Colon (tissue), 2 donors: ENCODE data around the gene TMEM52B.
"Not testable (repeated sequence)": the region's sequence is repeated elsewhere in the genome, so short reads cannot be mapped to it uniquely, and the experiment has no call there.

ENCODE experiments used
- FAIRE-seq: peaks from 2 replicates; lab custom pipeline; 2012; peaks lifted over from hg19 to GRCh38; lab: Jason Lieb, UNC
- donor health status: control.
- donor health status: control.

TMEM52B gene

DNA sequence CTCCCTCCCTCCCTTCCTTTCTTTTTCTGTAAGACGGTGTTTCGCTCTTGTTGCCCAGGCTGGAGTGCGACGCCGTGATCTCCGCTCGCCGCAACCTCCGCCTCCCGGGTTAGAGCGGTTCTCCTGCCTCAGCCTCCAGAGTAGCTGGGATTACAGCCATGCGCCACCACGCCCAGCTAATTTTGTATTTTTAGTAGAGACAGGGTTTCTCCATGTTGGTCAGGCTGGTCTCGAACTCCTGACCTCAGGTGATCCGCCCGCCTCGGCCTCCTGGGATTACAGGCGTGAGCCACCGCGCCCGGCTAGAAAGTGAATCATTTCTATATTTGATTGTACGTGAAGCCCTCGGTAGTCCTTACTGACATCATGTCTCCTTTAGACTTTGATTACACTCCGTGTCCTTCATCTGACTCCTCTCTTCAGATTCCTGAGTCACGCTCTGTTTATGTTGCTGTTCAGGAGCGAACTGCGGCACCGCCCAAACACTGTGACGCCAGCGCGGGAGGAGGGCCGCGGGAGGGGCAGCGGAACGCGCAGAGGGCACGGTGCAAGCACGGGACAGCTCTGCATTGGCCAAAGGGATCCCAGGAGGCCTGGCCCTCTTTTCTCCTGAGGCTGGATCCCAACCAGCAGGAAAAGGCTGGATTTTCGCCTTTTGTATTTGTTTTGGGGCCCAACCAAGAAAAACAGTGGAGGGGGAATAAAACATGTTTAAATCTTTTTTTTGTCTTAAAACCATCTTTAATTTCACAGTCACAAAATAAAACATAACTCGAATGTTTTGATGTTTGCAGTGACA lies 33.3 kb downstream of the TMEM52B start:
- FAIRE-seq = peak; percentile 85

DNA sequence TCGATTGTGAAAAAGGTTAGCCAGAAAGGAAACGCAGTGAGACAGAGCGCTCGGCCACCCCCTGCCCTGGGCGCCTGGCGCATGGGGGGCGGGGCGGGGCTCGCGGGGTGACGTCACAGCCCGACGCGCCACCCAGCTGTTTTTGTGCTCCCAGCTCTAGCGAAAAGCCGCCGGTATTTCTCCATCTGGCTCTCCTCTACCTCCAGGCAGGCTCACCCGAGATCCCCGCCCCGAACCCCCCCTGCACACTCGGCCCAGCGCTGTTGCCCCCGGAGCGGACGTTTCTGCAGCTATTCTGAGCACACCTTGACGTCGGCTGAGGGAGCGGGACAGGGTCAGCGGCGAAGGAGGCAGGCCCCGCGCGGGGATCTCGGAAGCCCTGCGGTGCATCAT lies 33.9 kb downstream of the TMEM52B start, which contains the start of gene GABARAPL1:
GABARAPL1 (plus strand) TSS at position 139 of the 393 bp plus-strand sequence; CDS start at position 392, 253 bp downstream.
- FAIRE-seq = no peak

DNA sequence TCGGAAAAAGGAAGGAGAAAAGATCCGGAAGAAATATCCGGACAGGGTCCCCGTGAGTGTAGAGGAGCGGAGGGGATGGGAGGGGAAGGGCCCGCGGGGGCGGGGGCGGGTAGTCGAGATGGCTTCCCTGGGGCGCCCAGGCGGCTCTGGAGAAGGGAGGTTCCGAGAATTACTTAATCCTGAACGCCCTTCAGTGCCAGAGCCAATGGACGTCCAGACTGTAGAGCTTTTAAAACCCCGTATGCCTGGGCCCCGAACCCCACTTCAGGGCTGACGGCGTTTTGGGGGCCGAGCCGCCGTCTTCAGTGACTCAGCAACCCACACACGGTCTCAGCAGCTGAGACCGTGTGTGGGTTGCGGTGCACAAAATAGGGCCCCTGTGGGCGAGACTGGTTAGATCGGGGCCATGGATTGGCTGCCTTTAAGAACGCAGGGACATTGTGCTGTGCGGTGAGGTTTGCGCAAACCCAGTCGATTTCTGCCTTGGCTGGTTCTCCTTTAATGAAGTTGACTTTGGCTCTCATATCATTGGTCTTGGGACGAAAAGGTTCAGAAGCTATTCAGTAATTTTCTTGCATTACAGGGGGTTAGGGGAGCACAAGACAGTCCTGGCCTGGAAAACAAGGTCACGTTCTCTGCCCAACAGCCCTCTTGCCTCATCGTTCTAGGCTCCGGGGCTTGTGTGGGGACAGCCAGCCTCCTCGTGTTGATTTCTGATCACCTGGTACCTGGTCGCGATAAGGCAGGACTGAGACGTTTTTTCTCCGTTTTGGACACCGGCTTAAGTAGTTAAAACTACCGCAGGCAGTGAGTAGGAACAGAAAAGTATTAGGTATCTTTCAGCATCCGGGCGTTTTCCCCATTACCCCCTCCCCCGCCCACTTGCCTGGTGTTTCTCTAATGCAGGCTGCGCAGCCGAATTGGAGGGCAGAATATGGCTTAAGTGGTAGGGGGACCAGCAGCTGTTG lies 34.6 kb downstream of the TMEM52B start:
- no peak for FAIRE-seq

DNA sequence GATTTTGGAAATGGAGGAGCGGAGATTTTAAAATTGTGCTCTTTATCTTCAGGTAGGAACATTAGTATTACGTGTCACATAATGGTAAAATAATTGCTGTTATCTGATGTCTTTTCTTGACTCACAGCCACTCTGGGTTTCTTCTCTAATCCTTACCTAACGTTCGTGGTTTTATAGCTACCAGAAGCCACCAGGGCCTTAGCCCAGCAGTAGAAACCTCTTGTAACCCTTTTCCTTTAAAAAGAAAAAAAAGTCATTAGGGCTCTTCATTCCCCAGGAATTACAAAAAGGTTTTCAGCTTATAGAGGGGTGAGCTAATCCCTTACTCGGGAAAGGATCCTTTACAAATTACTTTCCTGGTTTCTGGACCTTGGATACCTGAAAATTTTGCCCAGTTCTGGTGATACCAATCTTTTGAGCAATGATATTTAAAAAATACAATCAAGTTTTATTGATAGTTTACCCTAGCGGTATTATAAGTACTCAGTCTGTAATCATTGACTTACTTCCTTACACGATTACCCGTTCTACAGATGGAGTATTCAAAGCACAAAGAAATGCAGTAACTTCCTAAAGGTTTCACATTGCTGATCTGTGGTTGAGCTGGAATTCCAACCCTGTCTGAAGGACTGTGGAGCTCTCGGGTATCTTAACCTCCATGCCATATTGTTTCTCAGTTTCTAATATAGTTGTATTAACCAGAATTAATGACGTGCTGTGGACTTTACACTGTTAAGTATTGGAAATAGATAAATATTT lies 35.5 kb downstream of the TMEM52B start:
- FAIRE-seq = no peak

- FAIRE-seq = no peak
Measured at GRCh38 chr12:10214895-10215267, 36.0 kb downstream of the TMEM52B start.

GRCh38 chr12:10215436-10215835 lies 36.6 kb downstream of the TMEM52B start:
- no peak for FAIRE-seq

DNA sequence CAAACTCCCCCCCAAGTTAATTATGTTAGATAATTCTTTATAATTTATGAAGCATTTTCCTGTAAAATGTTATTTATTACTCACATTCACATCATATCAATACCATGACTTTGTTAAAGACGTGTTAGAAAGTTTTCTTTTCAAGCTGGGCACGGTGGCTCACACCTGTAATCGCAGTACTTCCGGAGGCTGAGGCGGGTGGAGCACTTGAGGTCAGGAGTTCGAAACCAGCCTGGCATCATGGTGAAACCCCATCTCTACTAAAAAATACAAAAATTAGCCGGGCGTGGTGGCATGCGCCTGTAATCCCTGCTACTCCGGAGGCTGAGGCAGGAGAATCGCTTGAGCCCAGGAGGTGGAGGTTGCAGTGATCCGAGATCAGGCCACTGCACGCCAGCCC lies 37.1 kb downstream of the TMEM52B start:
- FAIRE-seq = not testable (repeated sequence)

DNA sequence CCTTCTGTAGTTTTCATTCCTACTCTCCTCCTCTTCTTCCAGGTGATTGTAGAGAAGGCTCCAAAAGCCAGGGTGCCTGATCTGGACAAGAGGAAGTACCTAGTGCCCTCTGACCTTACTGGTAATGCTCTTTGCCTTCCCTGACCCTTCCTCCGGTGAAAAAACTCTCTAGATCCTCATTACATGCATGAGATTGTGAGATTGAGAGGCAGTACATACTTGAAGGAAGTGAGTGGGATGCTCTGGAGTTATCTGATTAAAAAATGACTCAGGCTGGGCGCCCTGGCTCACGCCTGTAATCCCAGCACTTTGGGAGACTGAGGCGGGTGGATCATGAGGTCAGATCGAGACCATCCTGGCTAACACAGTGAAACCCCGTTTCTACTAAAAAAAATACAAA lies 39.2 kb downstream of the TMEM52B start:
- no peak for FAIRE-seq

DNA sequence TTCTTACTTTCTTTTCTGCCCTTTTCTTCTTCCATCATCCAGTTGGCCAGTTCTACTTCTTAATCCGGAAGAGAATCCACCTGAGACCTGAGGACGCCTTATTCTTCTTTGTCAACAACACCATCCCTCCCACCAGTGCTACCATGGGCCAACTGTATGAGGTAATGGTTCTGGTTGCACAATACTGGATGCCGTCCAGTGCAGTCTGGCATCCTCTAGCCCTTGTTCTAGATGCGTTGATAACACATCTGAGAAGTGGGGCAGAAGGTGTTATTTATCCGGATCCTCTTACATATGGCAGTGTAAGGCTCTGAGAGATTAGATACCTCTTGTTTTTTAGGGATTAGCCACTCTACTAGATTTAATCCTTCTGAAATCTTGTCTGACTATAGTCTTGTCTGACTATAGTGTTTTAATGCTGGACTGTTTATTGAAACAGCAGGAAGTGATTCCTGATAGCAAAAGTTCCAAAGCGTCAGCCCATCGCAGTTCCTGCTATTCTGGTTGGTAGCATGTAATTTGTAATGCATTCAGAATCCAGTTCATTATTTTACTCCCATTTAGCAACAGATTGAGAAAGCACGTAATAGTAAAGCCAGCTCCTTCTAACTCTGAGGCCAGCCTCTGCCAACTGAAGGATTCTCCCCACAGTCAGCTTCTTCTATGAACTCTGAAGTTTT lies 41.7 kb downstream of the TMEM52B start:
- FAIRE-seq = no peak

DNA sequence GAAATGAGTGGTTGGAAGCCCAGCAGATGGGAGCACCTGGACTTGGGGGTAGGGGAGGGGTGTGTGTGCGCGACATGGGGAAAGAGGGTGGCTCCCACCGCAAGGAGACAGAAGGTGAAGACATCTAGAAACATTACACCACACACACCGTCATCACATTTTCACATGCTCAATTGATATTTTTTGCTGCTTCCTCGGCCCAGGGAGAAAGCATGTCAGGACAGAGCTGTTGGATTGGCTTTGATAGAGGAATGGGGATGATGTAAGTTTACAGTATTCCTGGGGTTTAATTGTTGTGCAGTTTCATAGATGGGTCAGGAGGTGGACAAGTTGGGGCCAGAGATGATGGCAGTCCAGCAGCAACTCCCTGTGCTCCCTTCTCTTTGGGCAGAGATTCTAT lies 43.0 kb downstream of the TMEM52B start:
- no peak for FAIRE-seq

DNA sequence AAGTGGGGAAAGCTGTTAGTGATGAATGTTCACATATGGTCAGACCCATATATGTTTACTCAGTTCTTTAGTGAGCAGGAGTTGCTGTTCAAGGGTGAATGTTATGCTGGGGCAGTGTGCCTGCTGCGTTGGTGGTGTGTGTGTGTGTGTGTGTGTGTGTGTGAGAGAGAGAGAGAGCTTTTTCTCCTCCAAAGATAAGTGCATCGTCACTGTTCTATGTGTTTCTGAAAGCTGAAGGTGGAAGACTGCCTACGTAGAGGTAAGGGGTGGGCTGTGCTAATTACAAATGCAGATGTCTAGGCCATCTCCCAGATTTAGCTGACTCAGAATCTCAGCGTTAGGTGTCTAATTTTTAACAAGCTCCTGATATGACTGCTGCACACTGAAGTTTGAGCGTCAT lies 44.4 kb downstream of the TMEM52B start:
- no peak for FAIRE-seq

DNA sequence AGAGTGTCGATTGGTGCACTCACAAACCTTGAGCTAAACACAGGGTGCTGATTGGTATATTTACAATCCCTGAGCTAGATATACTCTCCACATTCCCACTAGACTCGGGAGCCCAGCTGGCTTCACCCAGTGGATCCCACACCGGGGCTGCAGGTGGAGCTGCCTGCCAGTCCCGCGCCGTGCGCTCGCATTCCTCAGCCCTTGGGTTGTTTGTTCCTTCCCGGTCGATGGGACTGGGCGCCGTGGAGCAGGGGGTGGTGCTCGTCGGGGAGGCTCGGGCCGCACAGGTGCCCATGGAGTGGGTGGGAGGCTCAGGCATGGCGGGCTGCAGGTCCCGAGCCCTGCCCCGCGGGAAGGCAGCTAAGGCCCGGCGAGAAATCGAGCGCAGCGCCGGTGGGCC lies 46.6 kb downstream of the TMEM52B start:
- FAIRE-seq = not testable (repeated sequence)

- no peak for FAIRE-seq
Measured at GRCh38 chr12:10226086-10226485, 47.3 kb downstream of the TMEM52B start.

GRCh38 chr12:10226731-10227130 lies 47.9 kb downstream of the TMEM52B start:
- FAIRE-seq = no peak

DNA sequence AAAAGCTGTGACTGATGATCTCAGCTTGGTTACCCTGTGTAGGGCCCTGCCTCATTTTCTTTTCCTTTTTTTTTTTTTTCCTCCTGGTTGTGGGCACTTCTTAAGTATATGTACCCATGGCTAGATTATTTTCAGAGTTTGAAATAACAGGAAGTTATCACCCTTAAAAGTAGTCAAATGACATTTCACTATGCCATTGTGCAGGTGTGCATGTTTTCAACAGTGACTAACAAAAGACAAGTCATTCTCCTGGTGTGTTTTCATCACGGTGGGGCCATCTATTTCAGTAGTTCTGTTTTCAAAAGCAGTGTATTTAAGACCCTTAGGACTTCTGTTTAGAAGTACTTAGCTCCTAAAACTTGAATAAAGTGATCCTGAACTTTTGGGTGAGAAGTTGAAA lies 48.8 kb downstream of the TMEM52B start:
- FAIRE-seq = no peak

DNA sequence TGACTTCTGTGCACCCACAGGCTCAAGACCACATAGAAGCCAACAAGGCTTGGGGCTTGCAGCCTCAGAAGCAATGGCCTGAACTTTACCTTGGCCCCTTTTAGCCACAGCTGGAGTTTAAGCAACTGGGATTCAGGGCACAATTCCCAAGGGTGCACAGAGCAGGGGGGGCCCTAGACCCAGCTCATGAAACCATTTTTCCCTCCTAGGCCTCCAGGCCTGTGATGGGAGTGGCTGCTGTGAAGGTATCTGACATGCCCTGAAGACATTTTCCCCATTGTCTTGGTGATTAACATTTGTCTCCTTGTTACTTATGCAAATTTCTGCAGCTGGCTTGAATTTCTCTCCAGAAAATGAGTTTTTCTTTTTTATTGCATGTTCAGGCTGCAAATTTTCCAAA lies 55.7 kb downstream of the TMEM52B start:
- no peak for FAIRE-seq

- FAIRE-seq = peak; percentile 76
Measured at GRCh38 chr12:10235761-10236631, 57.2 kb downstream of the TMEM52B start.

DNA sequence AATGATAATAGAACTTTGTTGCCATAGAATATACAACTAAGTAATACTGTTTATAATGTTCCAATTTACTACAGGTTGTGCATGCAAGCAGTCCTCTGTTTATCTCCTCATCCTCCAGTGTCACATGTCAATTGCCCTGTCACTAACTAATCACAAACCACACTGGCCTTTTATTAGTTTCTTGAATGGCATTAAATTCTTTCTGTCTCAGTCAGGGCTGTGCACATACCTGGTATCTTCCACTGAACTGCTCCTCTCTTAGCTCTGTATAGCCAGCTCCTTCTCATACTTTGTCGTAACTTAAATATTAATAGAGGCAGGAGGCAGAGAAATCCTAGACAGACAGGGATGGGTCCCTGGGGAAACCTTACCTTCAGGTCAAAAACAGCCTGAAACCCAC lies 57.9 kb downstream of the TMEM52B start:
- FAIRE-seq = no peak

DNA sequence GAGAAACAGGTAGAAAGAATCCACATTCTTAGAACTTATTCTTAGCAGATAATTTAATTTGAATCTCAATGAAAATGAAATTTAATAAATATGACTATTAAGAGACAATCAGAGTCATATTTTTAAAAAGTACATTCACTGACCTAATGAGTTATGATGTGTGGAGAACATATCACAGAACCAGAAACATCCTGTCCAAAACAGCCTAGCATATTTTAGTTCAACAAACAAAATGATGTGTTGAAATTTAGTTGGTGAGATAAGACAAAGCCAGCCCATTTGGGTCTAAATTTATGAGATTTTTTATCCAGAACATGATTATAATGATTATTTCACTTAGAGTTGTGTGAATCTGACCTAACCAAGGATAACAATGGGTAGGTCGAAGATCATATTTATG lies 59.7 kb downstream of the TMEM52B start:
- FAIRE-seq = no peak

- FAIRE-seq = no peak
Measured at GRCh38 chr12:10241290-10241689, 62.5 kb downstream of the TMEM52B start.
